Stomach (tissue), 4 donors: ENCODE results near the gene DIRAS1.

Experiments
- CTCF ChIP-seq, 7 experiments: fragments of 450-650 bp in 4 of 7; fragments of 200-600 bp in 3 of 7; sonication (generic) in 3 of 7; IDR thresholded peaks; one replicate each; pipeline ENCODE4 v1.5.1; 2016 to 2019; ENCODE audit warnings: antibody characterized with exemption in 7 of 7, control low read depth in 2 of 7, mild to moderate bottlenecking in 1 of 7
- EP300 ChIP-seq: sonication (generic); formaldehyde crosslinking; IDR thresholded peaks from one replicate; pipeline ENCODE4 v1.6.1; 2017; ENCODE audit warnings: antibody characterized with exemption
- POLR2A ChIP-seq, 4 donors: fragments of 450-650 bp; IDR thresholded peaks; one replicate each; pipeline ENCODE4 v1.6.1; 2016; ENCODE audit warnings: antibody characterized with exemption in 4 of 4, control low read depth in 2 of 4, mild to moderate bottlenecking in 1 of 4, moderate library complexity in 1 of 4

GRCh38 chr19:2755811-2756210 is 34.6 kb upstream of the DIRAS1 start:
- TF ChIP-seq EP300 (no peak), CTCF (IDR thresholded peaks at IDR 0.05) (no peak), POLR2A (IDR thresholded peaks at IDR 0.05) (no peak)
